Medulla oblongata (tissue), 1 donor: ENCODE data around the gene RASGRP1.

Experiments
- DNase-seq: peaks from one replicate; pipeline ENCODE4 v3.0.0-alpha.2; 2015; ENCODE audit errors: extremely low spot score

The RASGRP1 gene

GRCh38 chr15:38506997-38507396 lies 57.6 kb downstream of the RASGRP1 start:
- no peak for DNase-seq

DNA sequence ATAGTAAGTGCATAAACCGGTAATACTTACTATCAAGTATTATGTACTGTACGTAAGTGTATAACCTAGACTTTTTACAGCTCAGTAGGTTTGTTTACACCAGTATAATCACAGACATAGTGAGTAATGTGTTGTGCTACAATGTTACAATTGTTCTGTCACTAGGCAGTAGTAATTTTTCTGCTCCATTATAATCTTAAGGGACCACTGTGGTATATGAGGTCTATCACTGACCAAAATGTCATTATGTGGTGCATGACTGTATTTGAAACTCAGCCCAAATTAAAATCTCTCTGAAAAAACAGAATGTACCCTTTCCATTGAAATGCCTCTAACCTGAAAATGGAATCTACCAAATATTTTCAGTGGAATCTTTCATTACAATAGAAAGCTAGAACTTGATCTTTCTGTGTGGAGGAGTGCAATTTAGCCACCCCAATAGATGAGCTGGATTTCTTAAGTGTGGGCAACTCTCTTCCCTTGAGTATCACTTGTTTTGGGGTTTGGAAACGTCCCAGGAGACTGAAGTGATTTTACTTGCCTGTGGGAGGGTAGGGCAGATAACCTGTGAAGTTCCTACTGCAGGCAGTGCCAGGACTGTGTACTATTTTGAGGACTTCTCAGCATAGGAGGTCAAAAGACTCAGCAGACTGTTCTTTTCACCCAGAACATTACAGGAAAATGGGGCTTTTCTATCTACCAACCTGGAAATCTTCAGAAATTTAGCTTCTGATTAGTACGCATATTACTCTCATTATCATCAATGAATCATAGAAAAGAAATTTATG lies 59.7 kb downstream of the RASGRP1 start:
- no peak for DNase-seq

- DNase-seq, result no peak
These were observed 61.1 kb downstream of the RASGRP1 start for GRCh38 chr15:38503496-38503895.

DNA sequence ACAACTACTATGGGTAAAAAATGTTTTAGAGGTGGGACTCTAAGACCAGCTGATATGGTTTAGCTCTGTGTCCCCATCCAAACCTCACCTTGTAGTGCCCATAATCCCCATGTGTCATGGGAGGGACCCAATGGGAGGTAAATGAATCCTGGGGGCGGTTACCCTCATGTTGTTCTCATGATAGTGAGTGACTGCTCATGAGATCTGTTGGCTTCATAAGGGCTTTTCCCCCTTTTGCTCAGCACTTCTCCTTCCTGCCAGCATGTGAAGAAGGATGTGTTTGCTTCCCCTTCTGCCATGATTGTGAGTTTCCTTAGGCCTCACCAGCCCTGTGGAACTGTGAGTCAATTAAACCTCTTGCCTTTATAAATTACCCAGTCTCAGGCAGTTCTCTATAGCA lies 65.0 kb downstream of the RASGRP1 start:
- no peak for DNase-seq

DNA sequence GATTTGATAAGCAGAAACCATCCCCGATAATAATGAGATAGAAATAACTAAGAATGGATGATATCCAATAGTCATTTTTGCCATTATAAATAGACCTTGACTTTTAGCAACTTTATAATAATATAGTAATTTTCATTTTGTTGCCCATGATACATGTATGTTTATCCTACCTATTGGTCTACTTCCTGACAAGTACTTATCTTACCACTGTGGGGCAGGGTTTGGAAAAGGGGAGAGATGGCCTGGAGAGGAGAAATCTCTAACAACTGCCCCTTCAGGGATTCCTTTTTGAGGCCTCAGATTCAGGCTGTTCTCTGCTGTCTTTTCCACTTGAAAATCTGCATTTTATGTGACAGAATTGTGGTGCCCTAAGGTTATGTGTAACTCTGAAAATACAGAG lies 68.5 kb downstream of the RASGRP1 start:
- no peak for DNase-seq

DNA sequence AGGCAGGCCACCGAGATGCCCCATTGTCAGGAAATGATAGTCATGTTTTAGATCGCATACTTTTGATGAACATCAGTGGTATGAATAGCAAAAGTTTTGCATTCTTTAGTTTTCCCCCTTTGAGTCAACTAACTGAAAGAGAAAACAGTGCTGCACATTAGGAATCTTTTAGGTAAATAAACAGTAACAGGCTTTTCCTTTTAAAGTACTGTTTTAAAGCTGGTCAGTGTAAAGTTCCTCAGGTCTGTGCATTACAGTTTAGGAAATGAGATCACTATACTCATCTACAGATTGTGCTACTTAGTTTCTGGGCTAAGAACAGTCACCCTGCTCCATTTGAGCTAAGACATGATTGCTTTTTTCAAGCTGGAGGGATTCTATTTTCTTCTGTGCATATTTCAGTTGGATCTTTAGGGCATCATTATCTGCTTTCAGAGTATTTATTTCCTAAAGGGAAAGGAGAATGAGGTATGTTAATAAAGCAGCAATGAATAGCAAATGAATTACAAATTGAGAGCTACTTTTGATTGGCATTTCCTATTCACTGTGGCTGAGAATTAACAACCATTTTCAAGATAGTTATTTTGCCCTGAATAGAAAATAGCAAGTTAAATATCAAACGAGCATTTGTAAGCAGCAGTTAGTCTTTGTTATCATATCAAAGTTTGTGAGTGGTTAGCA lies 74.2 kb downstream of the RASGRP1 start:
- no peak for DNase-seq

DNA sequence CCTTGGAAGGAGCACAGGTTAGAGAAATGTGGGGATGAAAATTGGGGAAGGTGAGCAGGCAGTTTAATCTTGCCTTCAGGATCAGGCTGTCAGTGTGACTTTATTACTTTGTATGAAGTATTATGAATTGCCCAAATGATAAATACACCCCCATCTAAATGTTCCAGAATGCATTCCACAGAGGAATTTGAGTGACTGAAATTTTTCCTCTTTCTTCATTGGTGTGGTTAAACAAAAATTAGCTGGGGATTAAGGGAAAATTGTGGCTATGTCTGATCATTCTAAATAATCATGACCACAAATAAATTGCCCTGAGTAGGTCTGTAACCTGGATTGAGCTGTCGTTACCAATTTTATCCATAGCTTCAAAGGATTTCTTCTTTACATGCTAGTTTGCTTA lies 77.2 kb downstream of the RASGRP1 start:
- DNase-seq, result no peak

DNA sequence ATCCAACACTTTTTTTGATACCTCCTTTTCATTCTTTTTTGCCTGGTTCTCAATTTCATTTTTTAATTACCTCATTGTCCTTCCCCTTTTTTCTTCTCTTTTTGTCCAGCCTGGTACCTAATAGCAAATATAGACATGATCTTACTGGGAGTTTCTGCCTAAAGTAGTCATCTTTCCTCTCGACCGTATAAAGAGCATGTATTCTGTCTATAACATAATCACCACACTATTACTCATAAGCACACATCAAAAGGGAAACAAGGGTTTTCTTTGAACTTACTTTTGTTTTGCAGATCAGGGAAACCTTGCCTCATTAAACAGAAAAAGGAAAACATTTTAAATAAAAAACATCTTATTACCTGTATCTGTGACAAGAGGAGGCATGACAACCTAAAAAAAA lies 77.7 kb downstream of the RASGRP1 start:
- no peak for DNase-seq

DNA sequence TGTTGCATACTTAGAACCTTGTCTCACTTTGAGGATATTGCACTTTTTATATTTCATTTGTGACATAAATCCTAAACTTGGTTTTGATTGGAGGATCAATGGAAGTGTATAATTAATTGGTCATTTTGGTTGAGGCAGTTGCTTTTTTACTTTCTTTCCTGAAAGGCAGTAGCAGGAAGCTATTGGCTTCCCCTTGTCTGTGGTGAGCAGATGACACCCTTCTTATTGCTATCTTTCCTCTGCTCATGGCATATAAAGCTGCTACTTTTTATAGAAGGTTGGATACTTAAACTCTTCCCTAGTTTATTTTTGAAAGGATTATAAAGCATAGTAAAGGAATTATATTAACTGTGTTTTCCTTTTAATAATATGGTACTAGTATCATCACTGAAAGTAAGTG lies 82.0 kb downstream of the RASGRP1 start:
- no peak for DNase-seq

GRCh38 chr15:38481761-38482160 lies 82.9 kb downstream of the RASGRP1 start:
- DNase-seq, result no peak

DNA sequence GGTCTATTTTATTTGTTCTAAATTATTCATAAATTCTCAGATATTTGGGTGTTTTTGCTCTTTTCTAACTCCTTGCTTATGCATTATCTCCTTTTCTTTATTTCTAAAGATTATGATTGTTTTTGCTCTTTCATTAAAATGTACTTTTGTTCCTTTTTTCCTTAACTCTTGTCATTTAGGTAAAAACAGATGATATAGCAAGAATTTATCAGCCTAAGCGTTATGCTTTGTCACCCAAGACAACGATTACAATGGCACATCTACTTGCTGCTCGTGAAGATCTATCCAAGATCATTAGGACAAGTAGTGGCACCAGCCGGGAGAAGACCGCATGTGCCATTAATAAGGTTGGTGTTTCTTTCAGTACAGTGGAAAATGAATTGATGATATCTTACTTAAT lies 83.5 kb downstream of the RASGRP1 start:
- DNase-seq, result no peak

DNA sequence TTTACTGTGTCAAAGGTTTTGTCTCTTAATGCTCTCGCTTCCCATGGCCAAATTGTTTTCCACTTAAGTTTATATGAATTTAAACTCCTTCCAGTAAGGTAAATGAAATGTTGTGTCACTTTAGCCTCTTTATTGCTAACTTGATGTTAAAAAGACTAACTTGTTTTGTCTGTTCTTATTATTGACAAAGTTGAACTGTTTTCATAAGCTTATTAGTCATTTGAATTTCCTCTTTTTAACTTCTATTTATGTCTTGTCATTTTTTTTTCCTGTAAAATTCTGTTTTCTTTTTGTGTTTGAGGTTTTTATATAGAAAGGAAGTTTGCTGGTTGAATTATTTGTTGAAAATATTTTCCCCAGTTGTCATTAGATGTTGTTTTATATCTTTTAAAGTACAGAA lies 84.9 kb downstream of the RASGRP1 start:
- no peak for DNase-seq

DNA sequence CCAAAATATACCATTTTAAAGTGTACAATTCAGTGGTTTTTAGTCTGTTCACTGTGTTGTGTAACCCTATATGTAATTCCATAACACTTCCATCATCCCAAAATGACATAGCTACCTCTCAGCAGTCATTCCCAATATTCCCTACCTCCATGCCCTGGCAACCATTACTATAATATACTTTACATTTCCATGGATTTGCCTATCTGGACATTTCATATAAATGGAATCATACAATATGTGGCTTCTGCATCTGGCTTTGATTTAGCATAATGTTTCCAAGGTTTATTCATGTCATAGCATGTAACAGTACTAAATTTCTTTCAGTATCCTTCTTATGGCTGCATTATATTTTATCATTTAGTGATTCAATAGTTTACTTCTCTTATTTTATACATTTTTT lies 85.3 kb downstream of the RASGRP1 start:
- no peak for DNase-seq

DNA sequence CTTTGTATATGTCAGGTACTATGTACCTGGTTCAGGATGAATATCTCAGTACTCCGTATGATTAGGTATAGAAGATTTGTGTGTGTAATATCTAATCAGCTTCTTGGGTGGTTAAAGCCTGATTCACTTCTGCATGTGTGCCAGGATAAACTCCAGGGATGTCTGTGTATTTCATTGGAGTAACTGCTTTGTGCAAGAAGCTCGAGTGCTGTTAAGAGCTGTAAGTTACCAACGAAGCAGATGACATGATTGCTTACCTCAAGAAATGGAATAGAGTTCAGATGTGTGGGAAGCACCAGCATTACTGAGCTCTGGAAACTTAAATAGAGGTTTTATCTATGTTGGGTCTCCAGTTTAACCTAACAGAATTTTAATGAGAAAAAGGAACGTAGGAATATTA lies 87.0 kb downstream of the RASGRP1 start:
- DNase-seq, result no peak

DNA sequence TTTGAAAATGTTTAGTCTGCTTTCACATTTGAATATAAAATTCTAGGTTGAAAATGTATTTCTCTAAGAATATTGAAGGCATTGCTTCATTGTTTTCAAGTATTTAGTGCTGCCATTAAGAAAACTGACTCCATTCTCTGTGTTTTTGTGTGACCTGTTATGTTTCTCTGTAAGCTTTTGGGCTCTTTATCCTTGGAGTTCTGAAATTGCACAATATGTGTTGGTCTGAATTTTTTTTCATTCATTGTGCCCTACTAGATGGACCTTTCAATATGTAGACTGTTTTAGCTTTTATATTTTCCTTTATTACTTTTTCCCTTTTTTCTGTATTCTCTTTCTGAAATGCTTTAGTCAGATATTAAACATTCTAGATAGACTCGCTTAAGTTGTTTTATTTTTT lies 88.5 kb downstream of the RASGRP1 start:
- no peak for DNase-seq

DNA sequence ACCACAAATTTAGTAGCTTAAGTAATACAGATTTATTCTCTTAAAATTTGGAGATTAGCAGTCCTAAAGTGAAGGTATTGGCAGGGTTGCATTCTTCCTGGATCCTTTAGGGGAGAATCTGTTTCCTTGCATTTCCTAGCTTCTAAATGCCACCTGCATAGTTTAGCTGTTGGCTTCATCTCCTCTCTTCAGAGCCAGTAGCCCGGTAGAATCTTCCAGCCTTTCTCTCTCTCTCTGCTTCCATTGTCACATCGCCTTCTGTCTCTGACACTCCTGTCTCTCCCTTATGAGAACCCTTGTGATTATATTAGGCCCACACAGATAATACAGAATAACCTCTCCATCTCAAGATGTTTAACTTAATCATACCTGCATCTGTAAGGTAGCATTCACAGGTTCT lies 89.3 kb downstream of the RASGRP1 start:
- DNase-seq, result no peak

DNA sequence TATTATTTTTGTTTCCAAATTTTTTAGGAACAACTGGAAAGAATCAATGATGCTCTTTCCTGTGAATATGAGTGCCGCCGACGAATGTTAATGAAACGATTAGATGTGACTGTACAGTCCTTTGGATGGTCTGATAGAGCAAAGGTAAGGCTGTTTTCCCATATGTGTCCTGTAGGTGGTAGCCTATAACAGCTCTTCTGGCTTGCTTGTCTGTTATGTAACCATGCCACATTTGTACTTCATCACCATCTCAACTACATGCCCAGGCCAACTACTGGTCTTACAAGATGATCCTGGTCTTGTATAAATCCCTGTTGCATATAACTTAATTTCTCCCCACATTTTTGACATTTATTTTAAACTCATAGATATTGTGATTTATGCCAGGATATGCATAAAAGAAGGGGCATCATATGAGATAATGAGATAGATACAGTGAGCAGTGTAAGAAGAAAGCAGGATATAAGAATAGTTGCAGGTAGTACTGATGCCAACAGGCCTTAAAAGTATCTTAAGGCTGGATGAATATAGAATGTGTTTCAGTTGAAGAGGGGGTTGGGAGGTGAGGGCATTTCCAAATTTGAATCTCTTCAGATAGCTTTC lies 90.4 kb downstream of the RASGRP1 start:
- DNase-seq, result peak; percentile 89

GRCh38 chr15:38471974-38472373 lies 92.6 kb downstream of the RASGRP1 start:
- DNase-seq, result no peak

DNA sequence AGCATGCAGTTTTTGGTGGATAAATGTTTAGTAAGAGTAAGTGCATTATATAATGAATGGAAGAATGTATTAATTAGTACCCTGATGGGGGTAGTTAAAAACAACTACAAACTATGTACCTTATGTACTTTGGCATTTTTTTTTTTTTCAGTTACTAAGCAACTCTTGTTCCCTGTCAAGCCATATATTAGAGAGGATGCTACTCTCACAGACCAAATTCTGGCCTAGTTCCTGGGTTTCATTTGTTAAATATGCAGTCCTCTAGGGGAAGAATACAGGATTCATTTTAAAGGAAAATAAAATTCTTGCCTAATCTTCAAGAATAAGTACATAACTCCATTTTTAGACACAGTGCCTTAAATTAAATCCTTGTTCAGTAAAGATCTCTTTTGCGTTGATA lies 93.8 kb downstream of the RASGRP1 start:
- no peak for DNase-seq

GRCh38 chr15:38464675-38465074 lies 99.9 kb downstream of the RASGRP1 start:
- no peak for DNase-seq

GRCh38 chr15:38463893-38464292 lies 100.7 kb downstream of the RASGRP1 start:
- DNase-seq, result no peak

DNA sequence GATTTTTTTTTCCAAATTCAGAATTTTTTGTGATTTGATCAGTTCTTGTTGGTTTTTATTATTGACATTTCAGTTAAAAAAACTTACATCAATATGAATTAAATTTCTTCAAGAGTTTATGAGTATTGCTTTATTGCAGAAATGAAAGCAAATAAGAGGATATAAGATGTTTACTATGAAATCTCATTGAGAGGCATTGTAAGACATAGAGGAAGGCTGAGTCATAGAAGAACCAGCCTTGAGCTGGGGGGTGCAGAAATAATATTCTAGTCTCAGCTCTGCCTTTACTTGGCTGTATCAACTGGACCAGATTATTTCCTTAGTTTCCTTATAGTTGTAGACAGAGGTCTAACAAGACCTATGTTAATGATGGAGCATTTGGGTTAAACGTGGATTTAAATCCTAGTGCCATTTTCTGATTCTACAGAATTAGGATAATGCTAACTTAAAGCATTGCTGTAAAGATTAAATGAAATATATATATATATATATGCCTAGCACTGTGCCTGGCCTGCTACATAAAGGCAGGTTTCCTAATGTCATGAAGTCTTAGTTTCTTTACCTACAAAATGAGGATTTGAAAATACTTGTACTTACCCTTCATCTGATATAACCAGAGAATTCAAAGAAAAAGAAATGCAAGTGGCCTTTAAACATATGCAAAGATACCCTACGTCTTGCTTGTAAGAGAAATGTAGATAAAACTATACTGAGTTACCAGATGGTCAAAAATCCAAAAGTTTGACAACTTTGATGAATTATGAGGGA lies 103.4 kb downstream of the RASGRP1 start:
- DNase-seq, result no peak
